Heart left ventricle (tissue), 16 donors: ENCODE data around the gene C2orf15. TPM values are rescaled to one million over a fixed set of nuclear protein-coding genes. Genes with fewer than 3 reads are reported as not detected.

Experiments
- ATAC-seq, 4 donors: fragments of 200-7000 bp; cut with Tn5 transposase; one replicate each; pipeline ENCODE4 v1.9.1; 2020 to 2022; ENCODE audit warnings: moderate library complexity in 4 of 4, mild to moderate bottlenecking in 3 of 4, moderate number of reproducible peaks in 1 of 4
- DNase-seq, 5 donors: peaks; one replicate each; pipeline ENCODE4 v3.0.0-alpha.2; 2020
- H3K27ac ChIP-seq, 12 donors: fragments of 200-600 bp; sonication (generic) in 4 of 12; one replicate each; pipeline versions ENCODE4 v1.5.0 to v1.8.0; 2016 to 2022; ENCODE audit warnings: mild to moderate bottlenecking in 2 of 12
- H3K27me3 ChIP-seq, 9 donors: fragments of 200-600 bp; sonication (generic) in 2 of 9; one replicate each; pipeline versions ENCODE4 v1.5.1 to v1.8.0; 2016 to 2022; ENCODE audit warnings: mild to moderate bottlenecking in 3 of 9
- H3K36me3 ChIP-seq, 9 donors: fragments of 200-600 bp; sonication (generic) in 2 of 9; one replicate each; pipeline versions ENCODE4 v1.5.0 to v1.8.0; 2018 to 2022; ENCODE audit warnings: mild to moderate bottlenecking in 2 of 9
- H3K4me1 ChIP-seq, 12 donors: fragments of 200-600 bp; sonication (generic) in 4 of 12; one replicate each; pipeline versions ENCODE4 v1.5.0 to v1.8.0; 2016 to 2022; ENCODE audit warnings: mild to moderate bottlenecking in 3 of 12
- H3K4me3 ChIP-seq, 12 donors: fragments of 200-600 bp; sonication (generic) in 4 of 12; one replicate each; pipeline versions ENCODE4 v1.5.0 to v1.8.0; 2017 to 2022; ENCODE audit warnings: mild to moderate bottlenecking in 9 of 12, moderate library complexity in 4 of 12
- H3K9me3 ChIP-seq, 12 donors: fragments of 200-600 bp; sonication (generic) in 4 of 12; one replicate each; pipeline versions ENCODE4 v1.5.0 to v1.8.0; 2016 to 2022; ENCODE audit warnings: mild to moderate bottlenecking in 1 of 12
- CTCF ChIP-seq, 12 donors: fragments of 200-600 bp; sonication (generic) in 4 of 12; IDR thresholded peaks; one replicate each; pipeline versions ENCODE4 v1.5.0 to v1.8.0; 2018 to 2022; ENCODE audit warnings: antibody characterized with exemption in 12 of 12, mild to moderate bottlenecking in 5 of 12
- POLR2A ChIP-seq, 2 donors: fragments of 450-650 bp; IDR thresholded peaks; one replicate each; pipeline ENCODE4 v1.6.1; 2017; ENCODE audit warnings: antibody characterized with exemption in 2 of 2, mild to moderate bottlenecking in 2 of 2, moderate library complexity in 2 of 2
- WGBS, 4 donors: extraction: QIAGEN DNeasy Blood & Tissue Kit in 2 of 4; methylation state at CpG; one replicate each; pipeline versions ENCODE4 v1.1.5 to v1.1.7; 2013 to 2018; 5-methylcytosine and 5-hydroxymethylcytosine counted together
- intact Hi-C, 10 donors: fragments of 100-400 bp; cut with DNase I; formaldehyde crosslinking; loops; one replicate each; pipeline versions ENCODE4 v1.11.1 to v1.14.2; 2022
- polyA plus RNA-seq, 2 donors: library from polyadenylated mRNA; stranded (reverse); fragments of 200-250 nt; gene quantifications; one replicate each; pipeline ENCODE4 v1.2.3, GENCODE V29; 2013
- total RNA-seq, 9 donors: library from RNA; depleted of rRNA in 2 of 9; stranded (reverse); fragments of >200 nt in 2 of 9; fragmentation: NEBNext Ultra II Directional in 3 of 9; extraction: Animal tissue kit (Norgen Biotek cat#: 25700) in 3 of 9; gene quantifications; one replicate each; pipeline versions ENCODE4 v1.1.0 to v1.2.4, GENCODE V29; 2016 to 2023
- donor health status: ischemic (EF 13 %, LVEDD 7.1; RV severe dilation, severe dysfunction).
- donor health status: healthy with polysubstance abuse.
- donor health status: DM: no; HTN: yes; CAD: no.
- donor health status: DM: no; HTN: no; CAD: no.
- donor health status: ischemic (EF 25% LVEDD 6.9; RV normal size, moderate dysfunction).
- donor health status: ischemic (EF 25% LVEDD 5.7; RV mildly dilated, moderate dysfunction).
- donor health status: healthy.
- donor health status: DM: yes; HTN: yes; CAD: no.
- donor health status: ischemic (EF 35%, LVEDD 5.7; RV mildly dilated, moderate dysfunction).
- donor health status: nonischemic (EF 11% LVEDD 7.7; RV severe dilation, severe dysfunction).
- donor health status: DM: yes; HTN: yes; CAD: no.
- donor health status: PGD.
- donor health status: ischemic (EF 29% LVEDD 5.4; RV normal size, mild dysfunction).
- donor health status: nonischemic (EF 23%, LVEDD 6.1; RV moderate dilation, normal function).

C2orf15 gene
- total and polyA plus RNA-seq, 11 donors, result 0.04 to 0.70 (median 0.49) TPM; not detected in 7

DNA sequence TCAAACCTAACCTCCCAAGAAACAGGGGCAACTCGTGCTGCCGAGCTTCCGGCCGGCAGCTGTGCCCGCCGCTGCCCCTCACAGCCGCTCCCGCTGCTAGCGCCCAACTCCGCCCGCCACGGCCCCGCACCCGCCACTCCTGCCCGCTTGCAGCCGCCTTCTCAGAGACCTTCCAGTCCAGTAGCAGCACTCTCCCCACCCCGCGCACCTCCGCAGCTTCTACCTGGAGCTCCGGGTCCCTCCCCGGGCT, 722 bp upstream of the C2orf15 start:
- DNase-seq, result no peak
- peak; percentile 36 to 72 (median 64) for ATAC-seq
- 0 to 2% (median 1%) methylated on average over 5 to 21 of the region's 21 CpGs for WGBS, 4 donors
- Histone ChIP-seq H3K4me1 (peaks cover 0 to 15% (median 4%) of the 10 kb centered on the region in 12 donors), H3K27ac (peak overlapping the region in 10 of 12 donors; percentile 43 to 88 (median 79)), H3K27me3 (no peaks in the 10 kb centered on the region), H3K4me3 (peak overlapping the region; percentile 62 to 99 (median 91)), H3K36me3 (no peaks in the 10 kb centered on the region), H3K9me3 (no peaks in the 10 kb centered on the region)
- intact Hi-C loops, result loop anchor here in 1 of 10 donors (2.0 to 5.0 kb wide), 2 partner anchors 14 to 42 kb away; partner anchors contain the start of genes LIPT1, MITD1, MRPL30 and TSGA10
- TF ChIP-seq POLR2A (IDR thresholded peaks at IDR 0.05), result peak in 1 of 2 donors; percentile 18
- no peak for TF ChIP-seq CTCF (IDR thresholded peaks at IDR 0.05)

- 86 to 92% (median 90%) methylated on average over 1 of the region's 1 CpG for WGBS, 4 donors
- H3K27ac ChIP-seq, result no peak overlapping the region
- peaks cover 0 to 17% (median 11%) of the 10 kb centered on the region in 12 donors for H3K4me1 ChIP-seq
- H3K4me3 ChIP-seq, result no peak overlapping the region
- no peaks in the 10 kb centered on the region for H3K27me3 ChIP-seq
- ATAC-seq (no peak), DNase-seq (no peak)
- TF ChIP-seq POLR2A (IDR thresholded peaks at IDR 0.05), result no peak
- intact Hi-C loops, result loop anchor here in 3 of 10 donors (10.0 kb wide), 2 partner anchors 184 to 344 kb away; partner anchors contain the start of genes EIF5B (in 2 of the 3), TXNDC9 (in 2 of the 3) and REV1 (in 1 of the 3)
- H3K36me3 ChIP-seq, result no peaks in the 10 kb centered on the region
- H3K9me3 ChIP-seq, result no peaks in the 10 kb centered on the region
These were observed 9.2 kb downstream of the C2orf15 start for GRCh38 chr2:99150706-99151105.

DNA sequence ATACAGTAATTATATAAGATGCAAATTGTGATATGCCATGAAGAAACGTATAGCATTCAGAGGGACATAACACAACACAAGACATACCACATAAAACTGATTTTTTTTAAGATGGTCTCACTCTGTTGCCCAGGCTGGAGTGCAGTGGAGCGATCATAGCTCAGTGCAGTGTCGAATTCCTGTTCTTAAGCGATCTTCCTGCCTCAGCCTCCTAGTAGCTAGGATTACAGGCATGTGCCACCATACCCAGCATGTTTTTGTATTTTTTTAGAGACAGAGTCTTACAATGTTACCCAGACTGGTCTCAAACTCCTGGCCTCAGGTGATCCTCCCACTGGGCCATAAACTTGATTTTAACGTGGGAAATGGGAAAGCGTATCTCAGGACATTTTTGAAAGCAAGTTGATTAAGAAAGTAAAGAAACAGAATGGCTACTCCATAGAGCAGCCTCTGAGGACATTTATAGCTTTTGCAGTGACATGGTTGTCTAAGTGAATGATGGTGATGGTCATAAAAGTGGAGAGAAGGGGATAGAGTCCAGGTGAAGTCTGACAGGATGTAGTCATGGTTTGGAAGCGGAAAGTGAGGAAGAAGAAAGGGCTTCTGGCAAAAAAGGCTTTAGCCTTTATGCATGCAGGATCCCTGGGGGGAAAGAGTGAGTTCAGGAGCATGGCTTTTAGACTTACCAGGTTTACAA, 10.8 kb downstream of the C2orf15 start:
- H3K9me3 ChIP-seq, result no peaks in the 10 kb centered on the region
- H3K4me3 ChIP-seq, result no peak overlapping the region
- H3K4me1 ChIP-seq, result peaks cover 0 to 27% (median 16%) of the 10 kb centered on the region in 12 donors
- 91 to 94% (median 93%) methylated on average over 7 of the region's 7 CpGs for WGBS, 4 donors
- ATAC-seq (no peak), DNase-seq (no peak)
- intact Hi-C loops, result loop anchor here in 3 of 10 donors (10.0 kb wide), 2 partner anchors 182 to 342 kb away; partner anchors contain the start of genes EIF5B (in 2 of the 3), TXNDC9 (in 2 of the 3) and REV1 (in 1 of the 3)
- H3K36me3 ChIP-seq, result peaks cover 0 to 12% (median 10%) of the 10 kb centered on the region in 9 donors
- H3K27ac ChIP-seq, result no peak overlapping the region
- TF ChIP-seq CTCF (IDR thresholded peaks at IDR 0.05), result no peak
- TF ChIP-seq POLR2A (IDR thresholded peaks at IDR 0.05), result no peak
- H3K27me3 ChIP-seq, result no peaks in the 10 kb centered on the region

DNA sequence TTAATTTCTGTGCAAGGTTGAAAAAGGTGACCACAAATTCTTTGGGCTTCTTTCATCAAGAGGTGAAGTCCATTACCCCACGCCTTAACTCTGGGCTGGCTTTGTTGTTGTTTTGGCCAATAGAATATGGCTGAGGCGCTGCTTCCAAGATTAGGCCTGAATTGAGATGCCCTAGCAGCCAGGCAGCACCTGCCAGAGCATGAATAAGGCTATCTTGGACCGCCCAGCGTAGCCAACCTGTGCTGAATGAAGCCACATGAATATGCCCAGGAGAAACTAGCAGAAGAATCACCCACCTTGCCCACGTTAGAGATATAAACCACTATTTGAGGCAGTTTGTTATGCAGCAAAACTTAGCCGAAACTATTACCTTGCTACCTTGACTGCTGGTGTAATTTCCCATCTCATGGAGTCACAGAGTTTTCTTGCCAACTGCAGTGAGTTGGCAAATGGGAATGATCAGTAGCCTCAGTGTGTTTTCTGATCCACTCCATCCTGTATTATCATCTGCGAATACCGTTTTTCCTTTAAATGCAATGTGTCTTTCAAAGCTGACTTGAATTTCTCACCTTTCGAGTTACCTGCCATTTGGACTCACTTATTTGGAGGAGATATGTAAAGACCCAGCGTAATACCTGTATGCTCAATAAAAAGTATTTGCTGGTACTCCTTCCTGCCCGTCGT, 12.6 kb downstream of the C2orf15 start:
- H3K27ac ChIP-seq, result peak overlapping the region; percentile 45 to 93 (median 90)
- ATAC-seq (peak in 1 of 4 donors; percentile 3), DNase-seq (peak in 1 of 5 donors; percentile 33)
- peak overlapping the region; percentile 51 to 84 (median 72) for H3K4me3 ChIP-seq
- H3K36me3 ChIP-seq, result peaks cover 0 to 28% (median 22%) of the 10 kb centered on the region in 9 donors
- no peaks in the 10 kb centered on the region for H3K27me3 ChIP-seq
- 42 to 50% (median 45%) methylated on average over 12 of the region's 12 CpGs for WGBS, 4 donors
- TF ChIP-seq CTCF (IDR thresholded peaks at IDR 0.05) (no peak), POLR2A (IDR thresholded peaks at IDR 0.05) (no peak)
- peaks cover 0 to 27% (median 16%) of the 10 kb centered on the region in 12 donors for H3K4me1 ChIP-seq
- intact Hi-C loops, result loop anchor here in 4 of 10 donors (1.0 to 10.0 kb wide), 4 partner anchors 13 to 341 kb away; partner anchors contain the start of genes EIF5B (in 2 of the 4), TXNDC9 (in 2 of the 4), C2orf15 (in 1 of the 4) and MITD1 (in 1 of the 4)
- no peaks in the 10 kb centered on the region for H3K9me3 ChIP-seq
